H54 (cell line): Measurements from ENCODE around the gene IER5L.
"Not testable (repeated sequence)": the region's sequence is repeated elsewhere in the genome, so short reads cannot be mapped to it uniquely, and the experiment has no call there.

ENCODE experiments used
- DNase-seq: peaks from one replicate; pipeline ENCODE4 v3.0.0; 2011; ENCODE audit warnings: low spot score, mixed read lengths; ENCODE audit not compliant: insufficient read length
- FAIRE-seq: peaks from 3 replicates; lab custom pipeline; 2011; peaks lifted over from hg19 to GRCh38; lab: Jason Lieb, UNC
- POLR2A ChIP-seq: IDR thresholded peaks from 2 replicates; pipeline ENCODE4 v1.6.1; 2011; ENCODE audit warnings: low read depth, mild to moderate bottlenecking, low read length

The IER5L gene

DNA sequence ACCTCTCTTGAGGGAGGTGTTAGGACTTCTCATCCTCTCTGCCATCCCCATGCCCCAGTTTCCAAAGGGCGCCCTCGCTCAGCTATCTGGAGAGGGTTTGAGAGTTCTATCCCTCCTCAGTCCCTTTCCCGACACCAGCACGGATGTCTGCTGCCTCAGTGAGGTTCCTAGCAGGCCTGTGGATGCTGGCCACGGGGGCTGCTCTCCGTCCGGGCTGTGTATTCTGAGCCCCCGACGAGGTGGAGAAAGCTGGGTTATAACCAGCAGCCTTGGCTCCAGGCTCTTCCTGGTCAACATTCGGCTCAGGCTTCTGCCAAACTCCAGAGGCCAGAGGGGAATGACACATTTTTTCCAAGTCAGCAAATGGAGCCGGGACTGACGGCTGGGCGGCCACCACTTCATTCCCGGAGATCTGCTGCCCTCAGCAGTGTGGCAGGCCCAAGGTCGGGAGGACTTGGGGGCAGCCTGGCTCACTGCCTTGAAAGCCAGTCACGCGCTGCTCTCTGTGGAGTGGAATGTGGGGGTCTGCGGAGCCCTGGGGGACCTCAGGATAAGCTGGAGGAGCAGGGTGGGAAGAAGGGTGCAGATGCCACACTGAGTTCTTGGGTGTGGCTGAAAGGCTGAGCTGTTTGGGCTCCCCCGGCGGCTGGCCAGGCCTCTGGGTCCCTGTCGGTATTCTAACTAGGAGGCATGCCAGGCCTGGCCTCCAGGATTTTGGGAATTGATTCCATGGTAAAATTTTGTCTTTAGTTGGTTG lies 39.4 kb downstream of the IER5L start:
- TF ChIP-seq POLR2A = no peak; the same call in 1 of the 2 replicates
- FAIRE-seq (no peak), DNase-seq (peak; percentile 54)

DNA sequence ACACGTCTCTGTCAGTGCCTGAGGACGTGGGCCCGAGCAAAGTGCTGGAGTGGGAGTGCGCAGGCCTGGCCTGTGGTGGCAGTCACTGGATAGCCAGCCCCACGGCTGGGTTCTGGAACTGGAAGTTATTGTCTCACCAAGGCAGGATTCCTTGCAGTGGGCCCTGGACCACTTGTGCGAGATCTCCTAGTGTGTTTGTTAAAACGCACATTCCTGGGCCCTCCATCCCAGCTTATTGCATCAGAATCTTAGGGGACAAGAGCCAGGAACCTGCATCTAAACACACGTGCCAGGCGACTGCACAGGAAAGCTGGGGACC lies 40.0 kb downstream of the IER5L start:
- no peak for TF ChIP-seq POLR2A
- no peak for DNase-seq
- FAIRE-seq = no peak

DNA sequence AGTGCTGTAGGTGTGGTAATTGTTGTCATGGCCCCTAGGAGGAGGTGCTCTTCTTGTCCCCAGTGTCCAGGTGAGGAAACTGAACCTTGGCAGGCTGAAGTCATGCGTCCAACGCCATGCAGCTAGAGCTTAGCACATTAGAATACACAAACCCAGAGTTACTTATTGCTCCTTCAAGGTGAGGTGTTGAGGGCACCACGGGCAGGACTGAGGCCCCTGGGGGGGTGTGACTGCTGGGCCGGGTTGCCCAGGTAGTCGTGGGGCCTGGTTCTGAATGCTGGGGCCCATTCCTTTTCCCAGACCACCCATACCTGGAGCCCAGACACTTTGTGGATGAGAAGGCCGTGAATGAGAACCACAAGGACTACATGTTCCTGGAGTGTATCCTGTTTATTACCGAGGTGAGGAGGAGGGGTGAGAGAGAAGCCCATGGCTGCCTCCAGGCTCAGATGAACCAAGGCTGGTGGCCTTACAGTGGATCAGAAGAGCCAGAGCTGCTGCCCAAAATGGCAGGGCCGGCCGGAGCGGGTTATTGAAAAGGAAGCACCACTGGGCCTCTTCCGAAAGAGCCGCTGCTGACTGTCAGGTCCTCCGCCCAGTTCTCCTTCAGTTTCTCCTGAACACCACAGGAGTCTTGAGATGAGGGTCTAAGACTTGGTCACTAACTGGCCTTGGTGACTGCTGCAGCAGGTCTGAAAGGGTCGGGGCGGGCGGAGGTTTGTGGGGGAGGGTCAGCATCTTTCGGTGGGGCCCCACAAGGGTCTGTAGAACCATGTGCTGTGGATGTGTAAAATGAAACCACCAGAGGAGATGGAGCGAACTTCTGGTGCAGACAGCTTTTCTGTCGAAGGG lies 40.5 kb downstream of the IER5L start:
- TF ChIP-seq POLR2A = no peak
- no peak for DNase-seq
- no peak for FAIRE-seq

DNA sequence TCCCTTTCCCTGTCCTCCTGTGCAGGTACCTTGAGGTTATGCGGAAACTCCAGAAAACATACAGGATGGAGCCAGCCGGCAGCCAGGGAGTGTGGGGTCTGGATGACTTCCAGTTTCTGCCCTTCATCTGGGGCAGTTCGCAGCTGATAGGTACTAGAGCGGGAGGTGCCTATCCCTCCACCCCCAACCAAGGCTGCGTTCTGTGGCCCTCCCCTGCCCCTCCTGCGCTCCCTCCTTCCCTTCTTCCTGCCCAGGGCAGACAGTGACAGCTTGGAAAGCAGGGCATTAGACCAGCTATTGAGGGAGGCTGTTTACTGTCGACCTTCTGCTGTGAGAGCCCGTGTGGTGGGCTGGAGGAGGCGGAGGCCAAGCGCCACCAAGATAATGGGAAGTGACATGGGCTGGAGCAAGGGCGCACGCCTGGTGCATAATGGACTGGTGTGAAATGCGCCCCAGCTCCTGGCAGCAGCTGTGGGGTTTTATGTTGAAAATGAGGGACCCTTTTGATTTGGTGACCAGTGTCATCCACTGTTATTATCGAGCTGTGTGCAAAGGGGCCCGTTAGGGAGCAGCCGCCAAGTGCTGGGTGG lies 41.5 kb downstream of the IER5L start:
- TF ChIP-seq POLR2A = no peak
- no peak for FAIRE-seq
- DNase-seq = no peak

DNA sequence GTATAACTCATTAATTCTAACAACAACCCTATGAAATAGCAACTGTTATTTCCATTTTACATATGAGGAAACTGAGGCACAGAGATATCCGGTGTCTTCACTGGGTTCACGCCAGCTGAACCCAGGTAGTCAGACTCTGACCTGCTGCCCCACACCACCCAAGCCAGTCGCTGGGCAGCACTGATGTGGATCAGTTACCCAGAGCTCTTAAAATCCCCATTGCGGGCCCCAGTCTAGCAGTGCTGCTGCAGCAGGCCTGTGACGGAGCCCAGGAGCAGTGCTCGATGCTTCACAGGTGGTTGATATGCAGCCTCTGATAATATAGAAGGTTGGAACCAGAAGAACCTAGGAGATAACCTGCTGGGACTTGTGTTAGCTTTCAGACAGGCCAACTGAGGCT lies 42.6 kb downstream of the IER5L start:
- no peak for FAIRE-seq
- TF ChIP-seq POLR2A = no peak

DNA sequence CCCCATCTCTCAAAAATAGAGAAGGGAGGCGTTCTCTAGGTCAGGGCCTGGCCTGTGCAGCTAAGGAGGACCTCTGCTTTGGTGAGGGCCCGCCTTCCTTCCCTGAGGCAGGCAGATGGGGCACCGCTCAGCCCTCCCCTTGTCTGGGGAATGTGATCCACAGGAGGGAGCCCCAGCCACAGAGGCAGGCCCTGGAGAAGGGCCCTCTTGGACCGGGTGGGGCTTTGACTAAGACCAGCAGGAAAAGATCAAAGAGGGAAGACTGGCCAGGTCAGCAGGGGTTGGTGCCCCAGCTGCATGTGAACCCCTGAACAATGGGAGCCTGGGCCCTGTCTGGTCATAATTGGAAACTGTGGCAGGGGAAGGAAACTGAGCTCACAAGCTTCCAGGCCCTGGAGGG lies 45.0 kb downstream of the IER5L start:
- no peak for TF ChIP-seq POLR2A
- no peak for FAIRE-seq

More for the DNA sequence above, 42.6 kb downstream of the IER5L start:
- no peak for DNase-seq

DNA sequence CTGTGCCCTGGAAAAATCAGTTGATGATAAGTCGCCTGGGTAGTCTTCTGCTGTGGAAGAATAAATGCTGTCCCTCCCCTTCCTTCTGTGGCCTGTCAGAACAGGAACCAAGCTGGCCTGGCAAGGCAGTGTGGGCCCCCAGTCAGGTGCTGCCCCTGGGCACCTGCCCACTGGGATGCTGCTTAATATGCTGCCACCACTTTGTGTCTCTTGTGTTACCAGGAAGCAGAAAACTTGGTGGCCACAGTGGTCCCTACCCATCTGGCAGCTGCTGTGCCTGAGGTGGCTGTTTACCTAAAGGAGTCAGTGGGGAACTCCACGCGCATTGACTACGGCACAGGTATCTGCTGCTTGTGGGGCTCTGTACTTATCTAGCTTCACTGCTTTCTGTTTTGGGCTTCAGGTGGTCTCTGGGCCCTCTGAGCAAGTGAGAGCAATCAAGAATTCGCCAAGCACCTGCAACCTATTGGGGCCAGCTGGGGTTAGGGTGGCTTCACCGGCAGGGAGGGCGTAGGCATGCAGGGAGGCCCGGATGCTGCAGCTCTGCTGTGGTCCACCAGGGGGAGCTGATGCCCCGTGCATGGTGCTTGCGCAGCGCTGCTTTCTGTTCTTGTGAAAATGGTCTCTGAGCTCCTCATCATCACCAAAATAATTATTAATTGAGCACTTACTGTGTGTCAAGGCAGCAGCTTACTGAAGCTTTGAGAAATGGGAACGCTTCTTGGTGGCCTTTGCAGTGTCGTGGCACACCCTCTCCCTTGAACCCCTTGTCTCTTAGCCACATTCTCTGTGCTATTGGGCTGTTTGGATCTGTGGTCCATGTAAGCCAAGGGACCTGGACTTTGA lies 46.5 kb downstream of the IER5L start:
- DNase-seq = peak; percentile 87
- no peak for TF ChIP-seq POLR2A
- no peak for FAIRE-seq

More for the DNA sequence above, 45.0 kb downstream of the IER5L start:
- DNase-seq = no peak

DNA sequence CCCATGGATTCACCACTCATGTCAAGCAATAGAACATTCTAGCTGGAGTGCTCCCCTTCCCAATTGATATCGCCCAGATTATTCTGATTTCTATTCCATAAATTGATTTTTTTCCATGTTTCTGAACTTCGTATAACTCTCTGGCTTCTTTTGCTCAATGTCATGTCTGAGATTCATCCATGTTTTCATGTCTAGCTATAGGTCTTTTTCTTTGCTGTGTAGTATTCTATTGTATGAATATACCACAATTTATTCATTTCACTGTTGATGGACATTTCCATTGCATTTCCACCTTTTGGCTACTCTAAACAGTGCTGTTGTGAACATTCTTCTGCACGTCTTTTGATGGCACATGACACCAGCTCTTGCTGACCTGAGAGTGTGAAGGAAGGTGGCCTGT lies 47.3 kb downstream of the IER5L start:
- TF ChIP-seq POLR2A = no peak
- DNase-seq (no peak), FAIRE-seq (no peak)

DNA sequence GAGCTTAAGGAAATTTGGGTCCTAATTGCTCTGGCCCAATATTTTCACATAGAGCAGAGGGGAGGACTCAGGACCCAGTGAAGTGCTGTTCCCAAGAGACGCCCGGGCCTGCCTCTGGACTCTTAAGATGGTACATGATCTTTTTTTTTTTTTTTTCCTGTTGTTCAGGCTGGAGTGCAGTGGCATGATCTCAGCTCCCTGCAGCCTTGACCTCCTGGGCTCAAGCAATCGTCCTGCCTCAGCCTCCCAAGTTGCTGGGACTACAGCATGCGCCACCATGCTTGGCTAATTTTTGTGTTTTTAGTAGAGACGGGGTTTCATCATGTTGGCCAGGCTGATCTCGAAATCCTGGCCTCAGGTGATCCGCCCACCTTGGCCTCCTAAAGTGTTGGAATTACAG lies 47.8 kb downstream of the IER5L start:
- FAIRE-seq, DNase-seq: not testable (repeated sequence)

DNA sequence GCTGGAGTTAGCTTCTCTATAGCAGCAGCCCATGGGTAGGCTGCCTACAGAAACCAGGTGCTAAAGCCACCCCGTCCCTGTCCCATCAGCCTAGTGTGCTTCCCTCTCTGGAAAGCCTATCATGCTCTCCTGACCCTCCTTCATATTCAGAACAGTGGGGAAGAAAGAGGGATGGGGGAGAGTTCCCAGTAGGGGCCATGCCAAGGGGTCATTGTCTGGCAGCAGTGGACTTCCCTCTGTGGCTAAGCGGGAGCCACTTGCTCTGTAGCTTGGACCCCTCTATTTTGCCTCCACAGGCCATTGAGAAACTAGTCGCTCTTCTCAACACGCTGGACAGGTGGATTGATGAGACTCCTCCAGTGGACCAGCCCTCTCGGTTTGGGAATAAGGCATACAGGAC lies 49.4 kb downstream of the IER5L start:
- DNase-seq (no peak), FAIRE-seq (no peak)
- TF ChIP-seq POLR2A = no peak

DNA sequence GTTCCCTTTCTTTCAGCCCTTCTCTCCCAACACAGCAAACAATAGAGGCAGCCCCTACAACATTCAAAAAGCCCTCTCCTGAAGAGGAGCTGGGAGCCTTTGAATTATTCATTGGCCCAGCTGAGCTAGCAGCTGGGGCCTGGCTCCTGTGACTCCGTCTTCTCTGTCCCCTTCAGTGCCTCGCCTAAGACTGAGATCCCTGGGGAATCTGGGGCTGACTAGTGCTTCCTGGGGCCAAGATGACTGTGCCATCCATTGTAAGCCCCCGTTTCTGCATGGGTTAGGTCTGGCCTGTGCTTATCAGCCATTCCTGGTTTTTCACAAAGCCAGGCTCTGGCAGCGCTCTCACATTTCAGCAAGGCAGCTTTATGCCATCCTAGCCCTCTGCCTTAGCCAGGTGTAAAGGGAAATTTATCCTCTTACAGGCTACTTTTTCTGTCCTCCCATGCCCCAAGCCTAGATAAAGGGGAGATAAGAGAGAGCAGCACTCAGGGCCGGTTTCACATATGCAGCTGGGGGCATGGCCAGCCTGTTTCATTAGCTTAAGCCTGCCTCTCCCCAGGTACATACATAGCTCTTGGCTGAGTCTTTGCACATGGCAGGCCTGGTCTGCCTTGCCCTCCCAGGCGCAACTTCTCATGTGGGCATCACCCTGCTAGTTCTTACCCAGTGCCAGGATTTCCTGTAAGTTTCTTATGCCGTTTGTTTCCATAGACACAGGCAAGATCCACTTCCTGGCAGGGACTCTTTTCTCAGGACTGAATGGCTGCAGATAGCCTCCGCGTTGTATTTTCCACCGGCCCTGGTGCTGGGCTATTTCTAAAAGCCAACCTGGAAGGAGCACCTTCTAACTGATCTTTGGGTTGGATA lies 51.1 kb downstream of the IER5L start:
- FAIRE-seq = no peak
- DNase-seq = no peak
- no peak for TF ChIP-seq POLR2A
